GM12892 (cell line): Measurements from ENCODE around the gene NRCAM.

ENCODE experiments used
- POLR2A ChIP-seq: IDR thresholded peaks from 2 replicates; pipeline ENCODE4 v1.6.1; 2011; ENCODE audit warnings: low read depth, low read length, control low read depth
- POLR2AphosphoS5 ChIP-seq: IDR thresholded peaks from 2 replicates; pipeline ENCODE4 v1.6.1; 2011; ENCODE audit warnings: low read depth, low read length, control low read depth
- TAF1 ChIP-seq: IDR thresholded peaks from 2 replicates; pipeline ENCODE4 v1.6.1; 2011; ENCODE audit warnings: low read depth, mild to moderate bottlenecking, control low read depth, low read length, borderline replicate concordance

- TF ChIP-seq POLR2A (no peak), TAF1 (no peak), POLR2AphosphoS5 (no peak)
These were observed 356.5 kb downstream of the NRCAM start for GRCh38 chr7:108099713-108100112.
